Mesenchymal stem cell (in vitro differentiated cells and primary cell): ENCODE data around the gene GFRA1.

ENCODE experiments used
- DNase-seq: peaks from one replicate; pipeline ENCODE4 v3.0.0-alpha.2; 2013
- H2AFZ ChIP-seq: one replicate; pipeline ENCODE4 v1.6.1; 2013; ENCODE audit warnings: low read depth, mild to moderate bottlenecking, control low read depth, inconsistent platforms, low read length, moderate library complexity
- H2AK5ac ChIP-seq: 2 replicates; pipeline ENCODE4 v1.6.1; 2013; ENCODE audit warnings: low read length, moderate library complexity, mild to moderate bottlenecking, inconsistent platforms; ENCODE audit not compliant: severe bottlenecking
- H2BK120ac ChIP-seq: one replicate; pipeline ENCODE4 v1.6.1; 2013; ENCODE audit warnings: low read depth, mild to moderate bottlenecking, inconsistent platforms, low read length, moderate library complexity
- H2BK12ac ChIP-seq, 2 experiments: one replicate each; pipeline ENCODE4 v1.6.1; 2013; ENCODE audit warnings: inconsistent platforms in 2 of 2, low read length in 2 of 2, mild to moderate bottlenecking in 2 of 2, moderate library complexity in 2 of 2, control low read depth in 1 of 2
- H2BK15ac ChIP-seq: one replicate; pipeline ENCODE4 v1.6.1; 2013; ENCODE audit warnings: mild to moderate bottlenecking, low read depth, inconsistent platforms; ENCODE audit not compliant: poor library complexity, severe bottlenecking
- H2BK5ac ChIP-seq: 2 replicates; pipeline ENCODE4 v1.6.1; 2013; ENCODE audit warnings: low read depth, mild to moderate bottlenecking, low read length, control low read depth, inconsistent platforms; ENCODE audit not compliant: poor library complexity, severe bottlenecking
- H3K14ac ChIP-seq, 2 experiments: one replicate each; pipeline ENCODE4 v1.6.1; 2013; ENCODE audit warnings: inconsistent platforms in 2 of 2, low read length in 2 of 2, control low read depth in 1 of 2, mild to moderate bottlenecking in 1 of 2, moderate library complexity in 1 of 2
- H3K18ac ChIP-seq, 2 experiments: one replicate each; pipeline ENCODE4 v1.6.1; 2013; ENCODE audit warnings: inconsistent platforms in 2 of 2, low read length in 2 of 2, control low read depth in 1 of 2, low read depth in 1 of 2, mild to moderate bottlenecking in 1 of 2
- H3K23ac ChIP-seq, 2 experiments: one replicate each; pipeline ENCODE4 v1.6.1; 2013; ENCODE audit warnings: inconsistent platforms in 2 of 2, low read length in 2 of 2, mild to moderate bottlenecking in 2 of 2, moderate library complexity in 2 of 2, control low read depth in 1 of 2
- H3K27ac ChIP-seq: 2 replicates; pipeline ENCODE4 v1.5.1; 2013; ENCODE audit warnings: mild to moderate bottlenecking, moderate library complexity, low read length, control low read depth, inconsistent platforms; ENCODE audit not compliant: poor library complexity, severe bottlenecking
- H3K27me3 ChIP-seq, 2 experiments: 2 replicates each; pipeline versions ENCODE4 v1.6.1 to v1.7.0; 2013; ENCODE audit warnings: low read length in 2 of 2, mild to moderate bottlenecking in 2 of 2, moderate library complexity in 2 of 2, control low read depth in 1 of 2, inconsistent platforms in 1 of 2; ENCODE audit not compliant: control insufficient read depth in 1 of 2, insufficient read depth in 1 of 2
- H3K36me3 ChIP-seq, 2 experiments: 2 replicates each; pipeline versions ENCODE4 v1.6.1 to v1.7.0; 2013; ENCODE audit warnings: low read length in 2 of 2, control low read depth in 1 of 2, inconsistent platforms in 1 of 2, low read depth in 1 of 2, mild to moderate bottlenecking in 1 of 2; ENCODE audit not compliant: insufficient read depth in 2 of 2, control insufficient read depth in 1 of 2
- H3K4ac ChIP-seq, 2 experiments: one replicate each; pipeline ENCODE4 v1.6.1; 2013; ENCODE audit warnings: inconsistent platforms in 2 of 2, low read length in 2 of 2, mild to moderate bottlenecking in 2 of 2, moderate library complexity in 2 of 2, control low read depth in 1 of 2, low read depth in 1 of 2
- H3K4me1 ChIP-seq: 2 replicates; pipeline ENCODE4 v1.6.1; 2013; ENCODE audit warnings: low read depth, low read length, control low read depth; ENCODE audit not compliant: control insufficient read depth, insufficient read depth
- H3K4me2 ChIP-seq: 2 replicates; pipeline ENCODE4 v1.6.1; 2013; ENCODE audit warnings: low read length, mild to moderate bottlenecking, inconsistent platforms; ENCODE audit not compliant: poor library complexity, severe bottlenecking
- H3K4me3 ChIP-seq, 2 experiments: 2 replicates each; pipeline versions ENCODE4 v1.5.1 to v1.7.0; 2013; ENCODE audit warnings: low read length in 2 of 2, mild to moderate bottlenecking in 2 of 2, control low read depth in 1 of 2, low read depth in 1 of 2; ENCODE audit not compliant: insufficient read depth in 1 of 2
- H3K79me1 ChIP-seq: replicated peaks from 2 replicates; pipeline ENCODE4 v1.6.1; 2013; ENCODE audit warnings: mild to moderate bottlenecking, control low read depth, low read length, inconsistent platforms; ENCODE audit not compliant: poor library complexity, severe bottlenecking
- H3K9ac ChIP-seq: 2 replicates; pipeline ENCODE4 v1.7.0; 2013; ENCODE audit warnings: mild to moderate bottlenecking, low read length, moderate library complexity
- H3K9me3 ChIP-seq: 2 replicates; pipeline ENCODE4 v1.7.0; 2013; ENCODE audit warnings: mild to moderate bottlenecking, low read length; ENCODE audit not compliant: control insufficient read depth
- H4K8ac ChIP-seq: one replicate; pipeline ENCODE4 v1.6.1; 2013; ENCODE audit warnings: inconsistent platforms, mild to moderate bottlenecking, low read length, moderate library complexity
- H4K91ac ChIP-seq: one replicate; pipeline ENCODE4 v1.6.1; 2013; ENCODE audit warnings: mild to moderate bottlenecking, low read length, inconsistent platforms
- WGBS: methylation state at CpG from one replicate; pipeline ENCODE4 v1.1.7; 2013; ENCODE audit warnings: mixed read lengths; 5-methylcytosine and 5-hydroxymethylcytosine counted together

The GFRA1 gene

DNA sequence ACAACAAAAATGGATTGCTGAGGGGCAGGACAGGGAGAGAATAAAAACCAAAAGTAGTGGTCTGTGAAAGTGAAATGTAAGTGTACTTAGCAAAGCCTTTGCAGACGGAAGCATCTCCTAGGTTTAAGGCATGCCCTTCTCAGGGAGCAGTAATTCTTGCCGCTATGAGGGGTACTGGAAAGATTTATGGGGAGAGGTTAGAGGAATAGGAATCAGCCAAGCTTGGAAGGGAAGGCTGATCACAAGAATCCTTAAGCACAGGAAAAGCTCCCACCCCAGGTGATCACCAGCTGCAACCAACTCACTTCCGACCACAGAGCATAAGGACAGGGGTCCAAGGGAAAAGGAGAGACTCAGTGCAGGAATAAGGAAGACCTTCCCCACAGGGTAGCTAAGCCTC lies 10.3 kb downstream of the GFRA1 start:
- H2BK15ac ChIP-seq: no peak overlapping the region
- no peak overlapping the region for H2BK12ac ChIP-seq
- no peak overlapping the region for H3K18ac ChIP-seq
- H3K9me3 ChIP-seq: no peaks in the 10 kb centered on the region
- no peak overlapping the region for H3K9ac ChIP-seq
- no peak overlapping the region for H3K4me2 ChIP-seq
- H3K79me1 ChIP-seq: peaks cover 25% of the 10 kb centered on the region
- no peaks in the 10 kb centered on the region for H3K27me3 ChIP-seq
- no peak overlapping the region for H2AFZ ChIP-seq
- H3K27ac ChIP-seq: no peak overlapping the region
- no peak overlapping the region for H2AK5ac ChIP-seq
- DNase-seq: no peak
- H3K23ac ChIP-seq: no peak overlapping the region
- 79% methylated on average over 3 of the region's 3 CpGs for WGBS
- H2BK120ac ChIP-seq: no peak overlapping the region
- no peak overlapping the region for H4K91ac ChIP-seq
- H3K4me1 ChIP-seq: peaks cover 9% of the 10 kb centered on the region
- peaks cover 0 to 26% of the 10 kb centered on the region in 2 experiments for H3K36me3 ChIP-seq
- no peak overlapping the region for H2BK5ac ChIP-seq
- no peak overlapping the region for H3K4me3 ChIP-seq
- H3K4ac ChIP-seq: no peak overlapping the region
- H3K14ac ChIP-seq: no peak overlapping the region
- H4K8ac ChIP-seq: no peak overlapping the region

DNA sequence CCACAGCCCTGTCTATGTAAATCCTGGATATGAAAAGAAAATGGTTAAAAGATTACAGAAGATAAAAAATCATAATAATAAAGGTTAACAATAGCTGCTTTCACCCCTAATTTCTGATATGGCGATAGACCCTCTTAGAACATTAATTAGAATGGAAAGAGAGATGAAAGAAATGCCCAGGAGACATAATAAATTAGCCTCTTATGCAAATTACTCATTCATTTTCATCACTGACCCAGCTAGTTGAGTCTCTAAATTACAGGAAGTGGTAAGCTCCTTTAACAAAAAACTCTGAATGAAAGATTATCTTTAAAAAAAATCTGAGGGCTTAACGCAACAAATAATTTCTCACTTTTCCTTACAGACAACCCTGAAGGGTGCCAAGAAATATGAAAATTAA lies 12.4 kb downstream of the GFRA1 start:
- WGBS: 73% methylated on average over 1 of the region's 2 CpGs

DNA sequence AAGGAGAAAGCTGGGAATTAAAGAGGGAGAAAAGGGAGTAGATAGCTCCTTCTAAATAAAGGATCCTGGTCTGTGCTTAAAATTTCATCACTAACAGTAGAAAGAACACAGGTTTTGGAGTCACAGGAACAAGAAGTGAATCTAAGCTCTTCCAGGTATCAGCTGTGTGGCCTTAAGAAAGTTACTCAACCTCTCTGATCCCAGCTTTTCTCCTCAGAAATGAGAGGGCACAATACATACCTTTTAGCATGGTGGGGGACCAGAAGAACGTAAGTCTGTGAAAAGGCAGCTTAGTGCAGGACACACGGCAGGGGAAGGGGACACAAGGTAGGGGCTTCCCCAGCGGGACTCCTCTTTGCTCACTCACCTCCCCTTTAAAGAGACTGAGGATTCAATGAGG lies 13.4 kb downstream of the GFRA1 start:
- no peak overlapping the region for H3K23ac ChIP-seq
- H4K8ac ChIP-seq: no peak overlapping the region
- no peak overlapping the region for H3K4ac ChIP-seq
- H2BK15ac ChIP-seq: no peak overlapping the region
- H3K18ac ChIP-seq: no peak overlapping the region
- no peak overlapping the region for H2AFZ ChIP-seq
- peaks cover 0 to 19% of the 10 kb centered on the region in 2 experiments for H3K36me3 ChIP-seq
- no peak overlapping the region for H2AK5ac ChIP-seq
- no peak overlapping the region for H3K27ac ChIP-seq
- no peaks in the 10 kb centered on the region for H3K27me3 ChIP-seq
- H3K14ac ChIP-seq: no peak overlapping the region
- H3K4me1 ChIP-seq: peaks cover 21% of the 10 kb centered on the region
- 70% methylated on average over 1 of the region's 3 CpGs for WGBS
- no peak overlapping the region for H3K4me2 ChIP-seq
- no peak overlapping the region for H3K9ac ChIP-seq
- H4K91ac ChIP-seq: no peak overlapping the region
- H2BK5ac ChIP-seq: no peak overlapping the region
- no peak overlapping the region for H2BK120ac ChIP-seq
- no peak overlapping the region for H3K4me3 ChIP-seq
- H3K9me3 ChIP-seq: no peaks in the 10 kb centered on the region
- DNase-seq: no peak
- peaks cover 24% of the 10 kb centered on the region for H3K79me1 ChIP-seq
- no peak overlapping the region for H2BK12ac ChIP-seq

More for the DNA sequence above, 12.4 kb downstream of the GFRA1 start:
- Histone ChIP-seq H2AFZ (no peak overlapping the region), H2AK5ac (no peak overlapping the region), H3K4me1 (peaks cover 20% of the 10 kb centered on the region), H2BK15ac (no peak overlapping the region), H4K8ac (no peak overlapping the region), H3K27ac (no peak overlapping the region), H3K18ac (no peak overlapping the region), H3K4me2 (no peak overlapping the region), H2BK12ac (no peak overlapping the region), H3K9me3 (no peaks in the 10 kb centered on the region), H3K23ac (no peak overlapping the region), H3K36me3 (peaks cover 0 to 21% of the 10 kb centered on the region in 2 experiments), H3K9ac (no peak overlapping the region), H2BK5ac (no peak overlapping the region), H3K4ac (no peak overlapping the region), H3K14ac (no peak overlapping the region), H4K91ac (no peak overlapping the region), H3K79me1 (peaks cover 24% of the 10 kb centered on the region), H3K4me3 (no peak overlapping the region), H3K27me3 (no peaks in the 10 kb centered on the region), H2BK120ac (no peak overlapping the region)
- no peak for DNase-seq

DNA sequence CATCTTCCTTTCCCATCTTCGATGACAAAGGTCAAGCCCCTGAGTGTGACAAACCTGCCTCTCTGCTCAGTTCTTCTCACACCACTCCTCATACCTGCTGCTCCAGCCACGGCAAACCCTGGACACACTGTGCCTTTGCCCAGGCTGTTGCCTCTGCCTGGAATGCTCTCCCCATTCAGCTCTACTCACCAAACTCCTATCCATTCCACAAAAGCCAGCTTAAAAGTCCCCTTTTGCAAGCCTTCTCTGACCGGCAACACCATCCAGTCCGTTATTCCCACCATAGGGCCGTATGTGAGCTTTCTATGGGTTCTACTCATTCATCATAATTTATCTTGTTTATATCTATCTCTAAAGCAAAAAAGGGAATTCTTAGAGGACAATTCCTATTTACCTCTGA lies 15.2 kb downstream of the GFRA1 start:
- no peak overlapping the region for H3K18ac ChIP-seq
- H3K4me3 ChIP-seq: no peak overlapping the region
- H2AFZ ChIP-seq: no peak overlapping the region
- H3K27me3 ChIP-seq: no peaks in the 10 kb centered on the region
- H3K36me3 ChIP-seq: peaks cover 0 to 16% of the 10 kb centered on the region in 2 experiments
- no peak overlapping the region for H3K9ac ChIP-seq
- no peak overlapping the region for H3K27ac ChIP-seq
- no peak overlapping the region for H3K4me2 ChIP-seq
- H4K91ac ChIP-seq: no peak overlapping the region
- H2BK15ac ChIP-seq: no peak overlapping the region
- H2BK120ac ChIP-seq: no peak overlapping the region
- no peak overlapping the region for H3K14ac ChIP-seq
- H3K4me1 ChIP-seq: peaks cover 19% of the 10 kb centered on the region
- H3K79me1 ChIP-seq: peaks cover 20% of the 10 kb centered on the region
- DNase-seq: no peak
- H3K4ac ChIP-seq: no peak overlapping the region
- H3K23ac ChIP-seq: no peak overlapping the region
- no peak overlapping the region for H2BK12ac ChIP-seq
- H3K9me3 ChIP-seq: no peaks in the 10 kb centered on the region
- peak overlapping the region; percentile 46 for H2AK5ac ChIP-seq
- 73% methylated on average over 5 of the region's 5 CpGs for WGBS
- no peak overlapping the region for H4K8ac ChIP-seq
- H2BK5ac ChIP-seq: no peak overlapping the region
